ENCODE data around the gene SEMA5B.

DNA sequence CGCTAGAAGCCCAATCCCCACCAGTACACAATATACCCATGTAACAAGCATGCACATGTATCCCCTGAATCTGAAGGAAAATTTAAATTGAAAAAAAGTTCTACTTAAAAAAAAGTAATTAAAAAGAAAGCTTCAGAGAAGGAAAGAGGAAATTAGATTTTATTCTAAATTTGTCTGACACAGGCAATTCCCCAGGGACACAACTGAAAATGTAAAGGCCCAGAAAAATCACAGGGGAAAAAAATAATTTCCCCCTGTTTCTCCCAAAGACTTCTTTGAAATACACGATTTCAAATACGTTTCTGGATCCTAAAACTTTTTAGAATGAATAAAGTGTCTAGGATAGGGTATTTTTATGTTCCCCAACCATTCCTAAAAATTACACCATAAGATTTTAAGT, 42.9 kb downstream of the SEMA5B start:
- TF ChIP-seq, protein P1, sequence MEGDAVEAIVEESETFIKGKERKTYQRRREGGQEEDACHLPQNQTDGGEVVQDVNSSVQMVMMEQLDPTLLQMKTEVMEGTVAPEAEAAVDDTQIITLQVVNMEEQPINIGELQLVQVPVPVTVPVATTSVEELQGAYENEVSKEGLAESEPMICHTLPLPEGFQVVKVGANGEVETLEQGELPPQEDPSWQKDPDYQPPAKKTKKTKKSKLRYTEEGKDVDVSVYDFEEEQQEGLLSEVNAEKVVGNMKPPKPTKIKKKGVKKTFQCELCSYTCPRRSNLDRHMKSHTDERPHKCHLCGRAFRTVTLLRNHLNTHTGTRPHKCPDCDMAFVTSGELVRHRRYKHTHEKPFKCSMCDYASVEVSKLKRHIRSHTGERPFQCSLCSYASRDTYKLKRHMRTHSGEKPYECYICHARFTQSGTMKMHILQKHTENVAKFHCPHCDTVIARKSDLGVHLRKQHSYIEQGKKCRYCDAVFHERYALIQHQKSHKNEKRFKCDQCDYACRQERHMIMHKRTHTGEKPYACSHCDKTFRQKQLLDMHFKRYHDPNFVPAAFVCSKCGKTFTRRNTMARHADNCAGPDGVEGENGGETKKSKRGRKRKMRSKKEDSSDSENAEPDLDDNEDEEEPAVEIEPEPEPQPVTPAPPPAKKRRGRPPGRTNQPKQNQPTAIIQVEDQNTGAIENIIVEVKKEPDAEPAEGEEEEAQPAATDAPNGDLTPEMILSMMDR (optimal IDR thresholded peaks at IDR 0.05 in 1 of 3, IDR thresholded peaks at IDR 0.05 in 1 of 3, conservative IDR thresholded peaks at IDR 0.05 in 1 of 3; ENCODE audit: extremely low read depth in 1 of 3, insufficient read depth in 2 of 3, low read length in 3 of 3), result no peak
- TF ChIP-seq EZH2 (IDR thresholded peaks at IDR 0.05; ENCODE audit: low read length), result no peak
